HUES64 (cell line): Measurements from ENCODE around the gene CCT7.

ENCODE experiments used
- H3K27ac ChIP-seq: 2 replicates; pipeline ENCODE4 v1.7.0; 2013; ENCODE audit warnings: low read depth, low read length, inconsistent platforms
- H3K27me3 ChIP-seq: 2 replicates; pipeline ENCODE4 v1.6.1; 2013; ENCODE audit warnings: mild to moderate bottlenecking, low read length; ENCODE audit not compliant: insufficient read depth
- H3K36me3 ChIP-seq: 2 replicates; pipeline ENCODE4 v1.6.1; 2013; ENCODE audit warnings: mild to moderate bottlenecking, low read length; ENCODE audit not compliant: insufficient read depth
- H3K4me1 ChIP-seq: 2 replicates; pipeline ENCODE4 v1.6.1; 2013; ENCODE audit warnings: mild to moderate bottlenecking, low read length, moderate library complexity; ENCODE audit not compliant: insufficient read depth
- H3K4me3 ChIP-seq: 2 replicates; pipeline ENCODE4 v1.5.1; 2013; ENCODE audit warnings: mild to moderate bottlenecking, low read length, moderate library complexity
- H3K9ac ChIP-seq: 2 replicates; pipeline ENCODE4 v1.6.1; 2013; ENCODE audit warnings: mild to moderate bottlenecking, low read depth, low read length
- H3K9me3 ChIP-seq: 2 replicates; pipeline ENCODE4 v1.6.1; 2013; ENCODE audit warnings: low read depth, low read length; ENCODE audit not compliant: insufficient read depth
- WGBS: fragments of 150-250, 120-280 bp; methylation state at CpG from one replicate; pipeline ENCODE4 v1.1.7; 2013; ENCODE audit warnings: missing lambda C conversion rate; 5-methylcytosine and 5-hydroxymethylcytosine counted together

CCT7 gene

GRCh38 chr2:73227086-73227485, 7.0 kb upstream of the CCT7 start:
- H3K9me3 ChIP-seq: no peaks in the 10 kb centered on the region
- peaks cover 40% of the 10 kb centered on the region for H3K36me3 ChIP-seq
- H3K4me1 ChIP-seq: no peaks in the 10 kb centered on the region
- H3K27ac ChIP-seq: no peak overlapping the region
- no peak overlapping the region for H3K9ac ChIP-seq
- H3K4me3 ChIP-seq: no peak overlapping the region
- WGBS: 61% methylated on average over 2 of the region's 3 CpGs
- H3K27me3 ChIP-seq: no peaks in the 10 kb centered on the region

GRCh38 chr2:73228631-73229030, 5.5 kb upstream of the CCT7 start:
- Histone ChIP-seq H3K4me1 (no peaks in the 10 kb centered on the region), H3K36me3 (peaks cover 24% of the 10 kb centered on the region), H3K4me3 (no peak overlapping the region), H3K9ac (no peak overlapping the region), H3K27ac (no peak overlapping the region), H3K9me3 (no peaks in the 10 kb centered on the region), H3K27me3 (no peaks in the 10 kb centered on the region)
- WGBS: 91% methylated on average over 14 of the region's 14 CpGs

DNA sequence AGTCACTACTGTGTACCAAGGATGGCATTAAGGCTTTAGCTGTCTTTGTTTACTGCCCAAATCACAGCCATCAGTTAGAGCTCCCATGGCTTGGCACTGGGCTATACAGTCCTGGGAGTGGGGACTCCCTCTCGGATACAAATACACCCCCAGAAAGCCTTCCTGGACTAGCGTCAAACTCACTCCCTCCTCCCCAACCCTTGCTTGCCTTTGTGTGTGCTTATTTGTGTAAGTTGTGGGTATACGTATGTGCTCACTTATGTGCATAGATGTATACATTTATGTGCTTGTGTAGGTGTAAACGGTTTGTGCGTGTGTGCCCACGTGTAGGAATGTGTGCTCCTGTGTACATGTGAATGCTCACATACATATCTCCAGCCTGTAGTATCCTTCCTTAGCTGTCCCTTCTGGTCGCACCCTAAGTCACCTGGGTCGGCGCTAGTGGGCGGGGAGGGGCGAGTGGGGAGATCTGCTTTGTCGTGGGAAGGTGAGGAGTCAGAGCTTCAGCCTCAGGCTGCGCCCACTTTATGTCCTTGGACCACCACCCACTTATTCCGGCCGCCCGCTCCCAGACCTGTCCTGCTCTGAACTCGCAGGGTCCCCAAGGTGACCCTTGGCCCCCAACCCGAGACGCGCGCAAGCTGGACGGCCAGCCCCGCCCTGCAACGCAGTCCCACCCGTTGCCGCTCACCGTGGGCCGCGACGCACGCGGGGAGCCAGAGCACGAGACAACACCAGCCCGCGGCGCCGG, 1.5 kb upstream of the CCT7 start:
- Histone ChIP-seq H3K4me3 (peak overlapping the region; percentile 98), H3K9me3 (no peaks in the 10 kb centered on the region), H3K9ac (no peak overlapping the region), H3K27ac (no peak overlapping the region), H3K36me3 (peaks cover 11% of the 10 kb centered on the region; the same call in 1 of the 2 replicates), H3K27me3 (no peaks in the 10 kb centered on the region), H3K4me1 (peaks cover 9% of the 10 kb centered on the region)
- WGBS: 6% methylated on average over 28 of the region's 37 CpGs

- Histone ChIP-seq H3K27ac (peak within 1 kb of the TSS; percentile 92; the same call in 1 of the 2 replicates), H3K27me3 (no peaks in the 10 kb centered on the region), H3K36me3 (peaks cover 12% of the 10 kb centered on the region), H3K9me3 (no peaks in the 10 kb centered on the region), H3K4me3 (peak within 1 kb of the TSS; percentile 98), H3K4me1 (peaks cover 17% of the 10 kb centered on the region), H3K9ac (peak within 1 kb of the TSS; percentile 98)
- WGBS: under 1% methylated on average over 67 of the region's 67 CpGs
These were observed 765 bp upstream of the CCT7 start, which contains the start of gene PRADC1 for GRCh38 chr2:73233154-73233931. Gene PRADC1 (minus strand): TSS chr2:73233239. CDS start chr2:73233160, 79 bp downstream.

GRCh38 chr2:73235315-73236028, 1.4 kb downstream of the CCT7 start:
- Histone ChIP-seq H3K4me3 (peak overlapping the region; percentile 98), H3K9me3 (no peaks in the 10 kb centered on the region), H3K27me3 (no peaks in the 10 kb centered on the region), H3K36me3 (peaks cover 33% of the 10 kb centered on the region), H3K9ac (peak overlapping the region; percentile 98), H3K4me1 (peaks cover 23% of the 10 kb centered on the region), H3K27ac (no peak overlapping the region)
- WGBS: 67% methylated on average over 11 of the region's 11 CpGs

GRCh38 chr2:73237168-73237567, 3.1 kb downstream of the CCT7 start:
- Histone ChIP-seq H3K36me3 (peaks cover 48% of the 10 kb centered on the region), H3K27me3 (no peaks in the 10 kb centered on the region), H3K4me3 (peak overlapping the region; percentile 8; the same call in 1 of the 2 replicates), H3K9me3 (no peaks in the 10 kb centered on the region), H3K4me1 (peaks cover 23% of the 10 kb centered on the region), H3K27ac (no peak overlapping the region; the same call in 1 of the 2 replicates), H3K9ac (no peak overlapping the region)
- WGBS: 82% methylated on average over 1 of the region's 1 CpG

DNA sequence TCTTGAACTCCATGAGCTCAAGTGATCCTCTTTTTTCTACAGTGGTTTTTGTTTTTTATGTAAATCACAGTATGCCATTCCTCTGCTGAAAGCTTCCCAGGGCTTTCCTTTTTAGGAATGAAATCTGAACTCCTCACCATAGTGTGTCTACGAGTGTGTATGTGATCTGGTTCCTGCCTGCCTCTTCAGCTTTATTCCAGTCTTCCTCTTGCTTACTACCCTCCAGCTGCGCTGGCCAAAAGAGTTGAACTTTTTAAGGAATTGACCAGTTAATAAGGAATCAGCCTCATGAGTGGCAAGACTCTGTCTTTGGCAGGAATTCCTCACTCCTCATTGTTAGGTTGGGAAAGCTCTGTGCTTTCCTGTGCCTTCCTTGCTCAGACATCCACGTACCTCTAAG, 4.0 kb downstream of the CCT7 start:
- peak overlapping the region; percentile 62 for H3K9ac ChIP-seq
- H3K36me3 ChIP-seq: peaks cover 56% of the 10 kb centered on the region
- H3K9me3 ChIP-seq: no peaks in the 10 kb centered on the region
- peaks cover 23% of the 10 kb centered on the region for H3K4me1 ChIP-seq
- WGBS: 65% methylated on average over 3 of the region's 3 CpGs
- peak overlapping the region; percentile 81 for H3K27ac ChIP-seq
- no peak overlapping the region for H3K4me3 ChIP-seq
- no peaks in the 10 kb centered on the region for H3K27me3 ChIP-seq

DNA sequence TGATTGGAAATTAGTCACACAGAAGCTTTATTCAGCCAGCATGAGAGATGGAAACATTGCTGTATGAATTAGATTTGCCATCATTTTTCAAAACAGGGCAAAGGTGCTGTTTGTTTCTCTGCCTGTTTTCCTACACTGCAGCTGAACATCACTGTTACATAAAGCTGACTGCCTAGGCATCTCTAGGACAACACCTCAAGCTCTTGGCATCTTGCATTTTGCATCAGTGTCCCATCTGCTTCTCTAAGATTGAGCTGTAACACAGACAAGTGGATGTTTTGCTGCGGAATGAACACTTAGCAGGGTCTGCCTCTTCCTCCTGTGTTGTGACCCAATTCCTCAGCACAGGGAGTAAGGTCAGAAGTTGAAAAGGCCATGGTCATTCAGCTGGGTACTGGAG, 4.9 kb downstream of the CCT7 start:
- peaks cover 65% of the 10 kb centered on the region for H3K36me3 ChIP-seq
- H3K4me3 ChIP-seq: no peak overlapping the region
- no peaks in the 10 kb centered on the region for H3K9me3 ChIP-seq
- H3K9ac ChIP-seq: no peak overlapping the region
- peaks cover 23% of the 10 kb centered on the region for H3K4me1 ChIP-seq
- 98% methylated on average over 1 of the region's 1 CpG for WGBS
- H3K27ac ChIP-seq: peak overlapping the region; percentile 81; the same call in 1 of the 2 replicates
- H3K27me3 ChIP-seq: no peaks in the 10 kb centered on the region

DNA sequence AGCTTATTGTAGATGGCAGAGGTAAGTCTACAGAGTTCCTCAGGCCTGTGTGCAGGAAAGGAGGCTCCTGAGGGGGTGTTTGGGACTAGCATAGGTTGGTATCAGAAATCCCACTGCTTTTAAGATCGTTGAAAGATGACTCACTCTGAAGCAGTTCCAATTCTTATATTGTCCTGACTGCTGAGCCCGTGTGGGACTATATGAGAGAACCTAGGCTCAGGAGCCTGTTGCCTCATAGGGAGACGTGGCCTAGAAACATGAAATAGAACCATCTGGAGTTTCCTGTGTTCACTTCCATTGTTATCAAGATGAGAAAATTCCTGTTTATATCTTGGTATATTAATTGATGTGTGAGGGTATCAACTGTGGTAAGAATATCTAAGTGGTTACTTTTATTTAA, 5.7 kb downstream of the CCT7 start:
- no peaks in the 10 kb centered on the region for H3K9me3 ChIP-seq
- no peak overlapping the region; the same call in 1 of the 2 replicates for H3K9ac ChIP-seq
- peaks cover 23% of the 10 kb centered on the region for H3K4me1 ChIP-seq
- WGBS: 91% methylated on average over 3 of the region's 3 CpGs
- no peaks in the 10 kb centered on the region for H3K27me3 ChIP-seq
- H3K27ac ChIP-seq: no peak overlapping the region
- peaks cover 73% of the 10 kb centered on the region for H3K36me3 ChIP-seq
- H3K4me3 ChIP-seq: no peak overlapping the region

DNA sequence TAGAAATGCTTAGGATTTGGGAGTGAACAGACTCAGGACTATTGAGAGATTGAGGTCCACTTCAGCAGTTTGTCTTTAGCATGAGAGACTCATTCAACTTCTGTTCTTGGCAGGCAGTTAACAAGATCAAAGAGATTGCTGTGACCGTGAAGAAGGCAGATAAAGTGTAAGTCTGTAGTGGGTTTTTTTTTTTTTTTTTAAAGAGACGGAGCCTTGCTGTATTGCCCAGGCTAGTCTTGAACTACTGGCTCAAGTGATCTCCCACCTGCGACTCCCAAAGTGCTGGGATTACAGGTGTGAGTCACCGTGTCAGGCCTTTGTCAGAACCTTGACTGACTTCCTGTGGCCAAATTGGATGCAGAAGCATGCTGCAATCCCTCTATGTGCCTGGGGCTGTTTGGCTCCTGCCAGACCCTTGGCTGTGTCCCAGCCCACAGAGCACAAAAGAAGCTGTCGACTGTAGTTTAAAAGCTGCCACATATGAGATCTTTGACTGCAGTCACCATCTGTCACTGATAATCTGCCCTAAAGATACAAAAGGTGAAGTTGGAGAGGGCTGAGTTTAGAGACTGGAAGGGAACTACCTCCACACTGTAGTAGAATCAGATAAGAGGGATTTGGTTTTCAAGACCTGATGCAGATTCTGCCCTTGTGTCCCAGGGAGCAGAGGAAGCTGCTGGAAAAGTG, 9.9 kb downstream of the CCT7 start:
- no peaks in the 10 kb centered on the region for H3K4me1 ChIP-seq
- H3K27ac ChIP-seq: no peak overlapping the region
- H3K4me3 ChIP-seq: no peak overlapping the region
- WGBS: 79% methylated on average over 5 of the region's 5 CpGs
- H3K9ac ChIP-seq: no peak overlapping the region
- no peaks in the 10 kb centered on the region for H3K9me3 ChIP-seq
- H3K36me3 ChIP-seq: peaks cover 97% of the 10 kb centered on the region
- H3K27me3 ChIP-seq: no peaks in the 10 kb centered on the region
